Endothelial cell of umbilical vein (primary cell): ENCODE data around the gene ACSS2. TPM values are rescaled to one million over a fixed set of nuclear protein-coding genes. Genes with fewer than 3 reads are reported as not detected.

ENCODE experiments used
- BruUV-seq: library from RNA; stranded (reverse); fragments of 400-500 nt; replicated peaks from 2 replicates; lab custom pipeline; 2021; lab: Mats Ljungman, UMichigan
- CTCF ChIA-PET: fragments of 300-600, 350-600 bp; sonication (Branson Sonifier 250); formaldehyde crosslinking; loops from one replicate; lab custom pipeline; 2021; ENCODE audit warnings: antibody characterized with exemption, inconsistent platforms; lab: Charles Lee
- POLR2A ChIA-PET: fragments of 300-600, 350-600 bp; sonication (Branson Sonifier 250); formaldehyde crosslinking; loops from one replicate; lab custom pipeline; 2021; ENCODE audit warnings: antibody characterized with exemption, inconsistent platforms; lab: Charles Lee
- DNase-seq: peaks from one replicate; pipeline ENCODE4 v3.0.0-alpha.2; 2011; ENCODE audit warnings: low read depth, low spot score
- FAIRE-seq: peaks from 2 replicates; lab custom pipeline; 2011; peaks lifted over from hg19 to GRCh38; lab: Jason Lieb, UNC
- H2AFZ ChIP-seq: 2 replicates; pipeline ENCODE4 v1.6.0; 2012; ENCODE audit warnings: low read depth, low read length, control low read depth, inconsistent platforms
- H3K27ac ChIP-seq: 2 replicates; pipeline ENCODE4 v1.5.1; 2011; ENCODE audit warnings: low read depth, mild to moderate bottlenecking, control low read depth, low read length, moderate library complexity; ENCODE audit not compliant: insufficient read depth
- H3K27me3 ChIP-seq, 2 experiments: 2 replicates each; pipeline versions ENCODE4 v1.6.0 to v1.6.1; 2011; ENCODE audit warnings: low read length in 2 of 2, mixed read lengths in 1 of 2; ENCODE audit not compliant: control insufficient read depth in 2 of 2, insufficient read depth in 2 of 2
- H3K36me3 ChIP-seq, 2 experiments: 2 replicates in 1 of 2; 3 replicates in 1 of 2; pipeline ENCODE4 v1.5.1; 2011; ENCODE audit warnings: low read length in 2 of 2, mild to moderate bottlenecking in 1 of 2, moderate library complexity in 1 of 2; ENCODE audit not compliant: control insufficient read depth in 2 of 2, insufficient read depth in 2 of 2; ENCODE audit errors: extremely low read depth in 1 of 2
- H3K4me1 ChIP-seq: 3 replicates; pipeline ENCODE4 v1.5.1; 2011; ENCODE audit warnings: mild to moderate bottlenecking, low read length; ENCODE audit not compliant: control insufficient read depth, insufficient read depth; ENCODE audit errors: extremely low read depth
- H3K4me2 ChIP-seq: 2 replicates; pipeline ENCODE4 v1.6.1; 2011; ENCODE audit warnings: low read length, control low read depth, mixed read lengths; ENCODE audit not compliant: insufficient read depth
- H3K4me3 ChIP-seq, 3 experiments: fragments of 200-600 bp in 1 of 3; sonication (generic), shearing (Covaris generic) in 1 of 3; replicated peaks in 1 of 3; 2 replicates each; pipeline ENCODE4 v1.5.1; 2011 to 2016; ENCODE audit warnings: control low read depth in 3 of 3, low read length in 3 of 3, mild to moderate bottlenecking in 2 of 3, inconsistent platforms in 1 of 3, low read depth in 1 of 3, moderate library complexity in 1 of 3; ENCODE audit not compliant: insufficient read depth in 1 of 3
- H3K79me2 ChIP-seq: 2 replicates; pipeline ENCODE4 v1.6.0; 2012; ENCODE audit warnings: low read length, inconsistent platforms; ENCODE audit not compliant: control insufficient read depth, insufficient read depth
- H3K9ac ChIP-seq: replicated peaks from 2 replicates; pipeline ENCODE3; 2011; ENCODE audit warnings: low read length, control low read depth; ENCODE audit not compliant: insufficient read depth; ENCODE audit errors: extremely low read depth
- H3K9me1 ChIP-seq: replicated peaks from 3 replicates; pipeline ENCODE4 v1.6.0; 2011; ENCODE audit warnings: mild to moderate bottlenecking, low read length; ENCODE audit not compliant: control insufficient read depth, insufficient read depth; ENCODE audit errors: extremely low read depth
- H3K9me3 ChIP-seq: replicated peaks from 2 replicates; pipeline ENCODE4 v1.5.1; 2012; ENCODE audit warnings: low read length, inconsistent platforms; ENCODE audit not compliant: control insufficient read depth, insufficient read depth
- H4K20me1 ChIP-seq: replicated peaks from 2 replicates; pipeline ENCODE3; 2011; ENCODE audit warnings: mild to moderate bottlenecking, low read length; ENCODE audit not compliant: control insufficient read depth, insufficient read depth; ENCODE audit errors: extremely low read depth
- CTCF ChIP-seq, 2 donors: IDR thresholded peaks; 1 replicate in 1 of 2; 2 replicates in 1 of 2; pipeline ENCODE4 v1.5.1; 2011; ENCODE audit warnings: low read length in 2 of 2, mild to moderate bottlenecking in 2 of 2, moderate library complexity in 2 of 2, control low read depth in 1 of 2, inconsistent platforms in 1 of 2, low read depth in 1 of 2; ENCODE audit not compliant: insufficient read depth in 1 of 2; ENCODE audit errors: extremely low read depth in 1 of 2
- MYC ChIP-seq: IDR thresholded peaks from one replicate; pipeline ENCODE4 v1.6.1; 2011; ENCODE audit warnings: mild to moderate bottlenecking, low read depth, low read length
- dilution Hi-C: fragments of 300-500 bp; cut with MboI; formaldehyde crosslinking; loops from one replicate; pipeline ENCODE4 v1.15.0; 2019; ENCODE audit warnings: low sequenced_read_pairs; ENCODE audit not compliant: extremely low pct_ligation_motif_present
- intact Hi-C: fragments of 100-400 bp; cut with micrococcal nuclease; formaldehyde crosslinking; loops from one replicate; pipeline ENCODE4 v1.10.0; 2022
- polyA plus RNA-seq, 4 experiments: library from polyadenylated mRNA; depleted of rRNA in 3 of 4; stranded (reverse) in 3 of 4; unstranded in 1 of 4; fragments of >200 nt; gene quantifications; 2 replicates each; pipeline versions ENCODE4 v1.2.1 to v1.2.3, GENCODE V29; 2011 to 2012; ENCODE audit warnings: missing spikeins in 1 of 4
- total RNA-seq: library from RNA; stranded (reverse); gene quantifications from 2 replicates; pipeline ENCODE4 v1.2.3, GENCODE V29; 2021

ACSS2 gene
- total and polyA plus RNA-seq, 2 donors (not counting 3 experiments of a cell fraction or from before 2014, with no cell fraction given): 40.7 to 42.3 TPM

GRCh38 chr20:34831936-34832335 is 44.5 kb upstream of the ACSS2 start:
- intact Hi-C loops (loop anchor here (5.0 kb wide), 2 partner anchors 125 to 260 kb away; partner anchors contain the start of genes GSS, MYH7B and TRPC4AP), dilution Hi-C loops (loop anchor here (25.0 kb wide), 1 partner anchor 430 kb away; no protein-coding TSS in a partner anchor)
- ChIA-PET POLR2A (no interaction called here), CTCF (interaction anchor here (0.6 to 1.0 kb wide), 3 partner anchors 20 to 303 kb away, joined by 3 to 7 read pairs (median 3); no protein-coding TSS in a partner anchor)
- Histone ChIP-seq H2AFZ (no peak overlapping the region), H3K9me1 (no peaks in the 10 kb centered on the region), H3K4me1 (peaks cover 2% of the 10 kb centered on the region), H3K4me2 (no peak overlapping the region), H3K79me2 (no peaks in the 10 kb centered on the region), H3K27me3 (peaks cover 16 to 27% of the 10 kb centered on the region in 2 experiments), H3K27ac (no peak overlapping the region), H3K36me3 (no peaks in the 10 kb centered on the region), H3K9me3 (no peaks in the 10 kb centered on the region), H3K4me3 (no peak overlapping the region), H4K20me1 (no peaks in the 10 kb centered on the region), H3K9ac (no peak overlapping the region)
- no TSS peak for BruUV-seq
- DNase-seq (no peak), FAIRE-seq (no peak)
- no peak for TF ChIP-seq CTCF (IDR thresholded peaks at IDR 0.05; ENCODE audit: extremely low read depth in 1 of 2, insufficient read depth in 1 of 2, low read depth in 1 of 2, low read length in 2 of 2)

- dilution Hi-C loops (loop anchor here (25.0 kb wide), 1 partner anchor 428 kb away; no protein-coding TSS in a partner anchor), intact Hi-C loops (loop anchor here (1.0 to 5.0 kb wide), 4 partner anchors 123 to 435 kb away; partner anchors contain the start of genes GSS, MYH7B and TRPC4AP)
- Histone ChIP-seq H4K20me1 (no peaks in the 10 kb centered on the region), H3K27me3 (peaks cover 16 to 25% of the 10 kb centered on the region in 2 experiments), H2AFZ (no peak overlapping the region), H3K27ac (no peak overlapping the region), H3K4me1 (peaks cover 2% of the 10 kb centered on the region), H3K36me3 (no peaks in the 10 kb centered on the region), H3K9ac (no peak overlapping the region), H3K9me1 (no peaks in the 10 kb centered on the region), H3K79me2 (no peaks in the 10 kb centered on the region), H3K9me3 (no peaks in the 10 kb centered on the region), H3K4me2 (no peak overlapping the region), H3K4me3 (no peak overlapping the region)
- peak; percentile 75 for FAIRE-seq
- TF ChIP-seq MYC (no peak), CTCF (IDR thresholded peaks at IDR 0.05; ENCODE audit: extremely low read depth in 1 of 2, insufficient read depth in 1 of 2, low read depth in 1 of 2, low read length in 2 of 2) (peak in 1 of 2 donors; percentile 18)
- POLR2A ChIA-PET: no interaction called here
- peak; percentile 50 for DNase-seq
- CTCF ChIA-PET: interaction anchor here (0.9 to 2.1 kb wide), 7 partner anchors 30 to 468 kb away, joined by 3 to 8 read pairs (median 4); partner anchors contain the start of genes GSS and MYH7B
- BruUV-seq: no TSS peak
Observed at GRCh38 chr20:34834459-34834893, 41.9 kb upstream of the ACSS2 start.
